IMR-90 (cell line): ENCODE measurements around the gene CPNE6. TPM values are rescaled to one million over a fixed set of nuclear protein-coding genes. Genes with fewer than 3 reads are reported as not detected.
"Not testable (repeated sequence)": the region's sequence is repeated elsewhere in the genome, so short reads cannot be mapped to it uniquely, and the experiment has no call there.

Experiments used
- ATAC-seq: fragments of 200-7000 bp; cut with Tn5 transposase; 2 replicates; pipeline ENCODE4 v1.9.1; 2020; ENCODE audit warnings: low read depth, mild to moderate bottlenecking, moderate library complexity
- BruUV-seq: library from RNA; stranded (reverse); fragments of 400-500 nt; replicated peaks from 2 replicates; lab custom pipeline; 2021; lab: Mats Ljungman, UMichigan
- CTCF ChIA-PET: fragments of 300-600 bp; formaldehyde crosslinking; extraction: SDS; loops from one replicate; lab custom pipeline; 2021; ENCODE audit warnings: antibody characterized with exemption; lab: Yijun Ruan, JAX
- POLR2A ChIA-PET: fragments of 300-600 bp; sonication (Branson Sonifier 250); formaldehyde crosslinking; loops from one replicate; lab custom pipeline; 2022; ENCODE audit warnings: antibody characterized with exemption; ENCODE audit not compliant: unreplicated experiment; lab: Charles Lee
- DNase-seq: peaks from one replicate; pipeline ENCODE4 v3.0.0; 2013
- H2AFZ ChIP-seq: replicated peaks from 2 replicates; pipeline ENCODE3; 2013; ENCODE audit warnings: low read length, mild to moderate bottlenecking; ENCODE audit not compliant: poor library complexity
- H2AK5ac ChIP-seq: 2 replicates; pipeline ENCODE4 v1.6.1; 2013; ENCODE audit warnings: low read depth, low read length, inconsistent platforms
- H2AK9ac ChIP-seq: replicated peaks from 2 replicates; pipeline ENCODE3; 2013; ENCODE audit warnings: mild to moderate bottlenecking, low read depth, low read length, moderate library complexity; ENCODE audit not compliant: poor library complexity
- H2BK120ac ChIP-seq: 2 replicates; pipeline ENCODE4 v1.6.1; 2013; ENCODE audit warnings: low read depth, low read length, inconsistent platforms
- H2BK15ac ChIP-seq: 3 replicates; pipeline ENCODE4 v1.6.1; 2013; ENCODE audit warnings: low read depth, low read length, inconsistent platforms
- H2BK20ac ChIP-seq: 2 replicates; pipeline ENCODE4 v1.6.1; 2013; ENCODE audit warnings: low read depth, mild to moderate bottlenecking, inconsistent platforms, low read length, moderate library complexity
- H2BK5ac ChIP-seq: 2 replicates; pipeline ENCODE4 v1.6.1; 2013; ENCODE audit warnings: mild to moderate bottlenecking, low read depth, low read length, inconsistent platforms; ENCODE audit not compliant: poor library complexity, severe bottlenecking
- H3K14ac ChIP-seq: replicated peaks from 2 replicates; pipeline ENCODE4 v1.6.1; 2013; ENCODE audit warnings: low read depth, low read length, inconsistent platforms
- H3K18ac ChIP-seq: 2 replicates; pipeline ENCODE4 v1.6.1; 2013; ENCODE audit warnings: low read depth, low read length, control low read depth
- H3K23ac ChIP-seq: 2 replicates; pipeline ENCODE4 v1.6.1; 2013; ENCODE audit warnings: low read depth, low read length, inconsistent platforms
- H3K27ac ChIP-seq: 2 replicates; pipeline ENCODE4 v1.5.1; 2013; ENCODE audit warnings: mild to moderate bottlenecking, control low read depth, low read length; ENCODE audit not compliant: insufficient read depth
- H3K27me3 ChIP-seq: 2 replicates; pipeline ENCODE4 v1.6.1; 2013; ENCODE audit warnings: low read length; ENCODE audit not compliant: control insufficient read depth, insufficient read depth
- H3K36me3 ChIP-seq: 2 replicates; pipeline ENCODE4 v1.6.1; 2013; ENCODE audit warnings: low read length, mixed read lengths; ENCODE audit not compliant: control insufficient read depth, insufficient read depth
- H3K4ac ChIP-seq: 2 replicates; pipeline ENCODE4 v1.6.1; 2013; ENCODE audit warnings: low read depth, low read length, inconsistent platforms
- H3K4me1 ChIP-seq: 2 replicates; pipeline ENCODE4 v1.6.1; 2013; ENCODE audit warnings: low read length, mixed read lengths; ENCODE audit not compliant: control insufficient read depth, insufficient read depth
- H3K4me2 ChIP-seq: 2 replicates; pipeline ENCODE4 v1.6.1; 2013; ENCODE audit warnings: low read depth, mild to moderate bottlenecking, control low read depth, low read length, moderate library complexity
- H3K4me3 ChIP-seq: 2 replicates; pipeline ENCODE4 v1.5.1; 2013; ENCODE audit warnings: low read depth, mild to moderate bottlenecking, control low read depth, low read length, moderate library complexity; ENCODE audit not compliant: insufficient read depth
- H3K56ac ChIP-seq: 2 replicates; pipeline ENCODE4 v1.6.1; 2013; ENCODE audit warnings: low read length, inconsistent platforms; ENCODE audit not compliant: insufficient read depth; ENCODE audit errors: extremely low read depth
- H3K79me1 ChIP-seq, 2 experiments: 2 replicates each; pipeline ENCODE4 v1.6.1; 2013; ENCODE audit warnings: low read length in 2 of 2, inconsistent platforms in 1 of 2, low read depth in 1 of 2
- H3K9ac ChIP-seq: 2 replicates; pipeline ENCODE4 v1.6.1; 2013; ENCODE audit warnings: low read depth, low read length, control low read depth
- H3K9me1 ChIP-seq: 2 replicates; pipeline ENCODE4 v1.6.1; 2013; ENCODE audit warnings: low read length, inconsistent platforms; ENCODE audit not compliant: insufficient read depth
- H3K9me3 ChIP-seq: 2 replicates; pipeline ENCODE4 v1.6.1; 2013; ENCODE audit warnings: low read length; ENCODE audit not compliant: control insufficient read depth, insufficient read depth
- H4K20me1 ChIP-seq: 2 replicates; pipeline ENCODE4 v1.6.1; 2013; ENCODE audit warnings: low read length, inconsistent platforms; ENCODE audit not compliant: insufficient read depth
- H4K5ac ChIP-seq: 2 replicates; pipeline ENCODE4 v1.6.1; 2013; ENCODE audit warnings: mild to moderate bottlenecking, low read depth, low read length, control low read depth
- H4K8ac ChIP-seq, 2 experiments: 2 replicates each; pipeline ENCODE4 v1.6.1; 2013; ENCODE audit warnings: low read depth in 2 of 2, low read length in 2 of 2, control low read depth in 1 of 2, inconsistent platforms in 1 of 2
- H4K91ac ChIP-seq: 2 replicates; pipeline ENCODE4 v1.6.1; 2013; ENCODE audit warnings: low read depth, low read length, inconsistent platforms; ENCODE audit not compliant: insufficient read depth
- WGBS, 2 experiments: methylation state at CpG; one replicate each; pipeline versions ENCODE4 v1.1.5 to v1.1.7; 2013; ENCODE audit warnings: missing lambda C conversion rate in 2 of 2; ENCODE audit not compliant: insufficient read length in 1 of 2; ENCODE audit errors: extremely low coverage in 2 of 2; 5-methylcytosine and 5-hydroxymethylcytosine counted together
- dilution Hi-C: fragments of 300-500 bp; cut with HindIII; formaldehyde crosslinking; loops from one replicate; pipeline ENCODE4 v1.14.3; 2018; ENCODE audit warnings: low sequenced_read_pairs; ENCODE audit not compliant: unreplicated experiment
- in situ Hi-C: fragments of 300-500 bp; cut with MboI; formaldehyde crosslinking; loops from 3 replicates; pipeline ENCODE4 v1.14.3; 2019; ENCODE audit warnings: low sequenced_read_pairs, inconsistent platforms, mixed read lengths
- intact Hi-C: fragments of 100-400 bp; cut with micrococcal nuclease; formaldehyde crosslinking; loops from 2 replicates; pipeline ENCODE4 v1.10.0; 2022
- polyA plus RNA-seq, 3 experiments: library from polyadenylated mRNA; depleted of rRNA; stranded (reverse); fragments of >200 nt; gene quantifications; 2 replicates each; pipeline ENCODE4 v1.2.3, GENCODE V29; 2012; ENCODE audit warnings: low replicate concordance in 1 of 3
- total RNA-seq: library from RNA; depleted of rRNA; stranded (reverse); fragments of >200 nt; gene quantifications from 2 replicates; pipeline ENCODE4 v1.2.3, GENCODE V29; 2012

Gene CPNE6
- total and polyA plus RNA-seq, 2 of the 4 experiments (the other 2 are of a cell fraction), result not detected

DNA sequence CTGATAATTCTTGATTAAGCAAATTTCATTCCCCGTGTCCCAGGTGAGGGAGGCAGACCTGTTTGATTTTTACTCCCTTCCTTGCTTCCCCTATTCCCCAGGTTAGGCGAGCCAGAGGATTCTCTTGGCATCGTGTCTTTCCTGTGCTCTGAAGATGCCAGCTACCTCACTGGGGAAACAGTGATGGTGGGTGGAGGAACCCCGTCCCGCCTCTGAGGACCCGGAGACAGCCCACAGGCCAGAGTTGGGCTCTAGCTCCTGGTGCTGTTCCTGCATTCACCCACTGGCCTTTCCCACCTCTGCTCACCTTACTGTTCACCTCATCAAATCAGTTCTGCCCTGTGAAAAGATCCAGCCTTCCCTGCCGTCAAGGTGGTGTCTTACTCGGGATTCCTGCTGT is 20.6 kb upstream of the CPNE6 start:
- dilution Hi-C loops, intact Hi-C loops, H3K4ac ChIP-seq, H2BK120ac ChIP-seq, in situ Hi-C loops, H3K23ac ChIP-seq, H3K4me2 ChIP-seq, BruUV-seq, ATAC-seq, H3K56ac ChIP-seq, H3K4me3 ChIP-seq, H2AK5ac ChIP-seq, H3K14ac ChIP-seq, H3K79me1 ChIP-seq, H3K9me1 ChIP-seq, H3K27ac ChIP-seq, CTCF ChIA-PET, H2AFZ ChIP-seq, H2BK5ac ChIP-seq, POLR2A ChIA-PET, H2AK9ac ChIP-seq, H3K9ac ChIP-seq, H2BK20ac ChIP-seq, H2BK15ac ChIP-seq, H3K36me3 ChIP-seq, H4K91ac ChIP-seq, H3K18ac ChIP-seq, DNase-seq, H4K8ac ChIP-seq, H4K20me1 ChIP-seq, H3K4me1 ChIP-seq, H4K5ac ChIP-seq, H3K9me3 ChIP-seq: not testable (repeated sequence)
- no CpG with 5 or more reads among the region's 8 CpGs for WGBS, 2 experiments
- H3K27me3 ChIP-seq, result peaks cover 37% of the 10 kb centered on the region
